Keratinocyte (primary cell): ENCODE results near the gene FCRL5. TPM values are rescaled to one million over a fixed set of nuclear protein-coding genes. Genes with fewer than 3 reads are reported as not detected.
A peak's percentile ranks its signal among the peaks of the same experiment; 100 is the strongest.

ENCODE experiments used
- DNase-seq: peaks from one replicate; pipeline ENCODE4 v3.0.0-alpha.2; 2011; ENCODE audit warnings: low read depth, missing footprints, low spot score
- FAIRE-seq: peaks from 2 replicates; lab custom pipeline; 2011; peaks lifted over from hg19 to GRCh38; lab: Jason Lieb, UNC
- H2AFZ ChIP-seq: 2 replicates; pipeline ENCODE4 v1.6.0; 2012; ENCODE audit warnings: low read length, control low read depth, inconsistent platforms; ENCODE audit not compliant: control insufficient read depth
- H3K27ac ChIP-seq: 2 replicates; pipeline ENCODE4 v1.5.1; 2011; ENCODE audit warnings: low read length; ENCODE audit not compliant: control insufficient read depth, insufficient read depth
- H3K27me3 ChIP-seq: 3 replicates; pipeline ENCODE4 v1.6.0; 2011; ENCODE audit warnings: low read length; ENCODE audit not compliant: control insufficient read depth, insufficient read depth; ENCODE audit errors: extremely low read depth
- H3K36me3 ChIP-seq, 2 experiments: 2 replicates in 1 of 2; 3 replicates in 1 of 2; pipeline ENCODE4 v1.5.1; 2011; ENCODE audit warnings: low read length in 2 of 2, mild to moderate bottlenecking in 1 of 2; ENCODE audit not compliant: control insufficient read depth in 2 of 2, insufficient read depth in 2 of 2; ENCODE audit errors: extremely low read depth in 1 of 2
- H3K4me1 ChIP-seq: 3 replicates; pipeline ENCODE4 v1.5.1; 2011; ENCODE audit warnings: low read length; ENCODE audit not compliant: control insufficient read depth, insufficient read depth; ENCODE audit errors: extremely low read depth
- H3K4me2 ChIP-seq: 3 replicates; pipeline ENCODE4 v1.6.0; 2011; ENCODE audit warnings: low read depth, low read length; ENCODE audit not compliant: control insufficient read depth, insufficient read depth; ENCODE audit errors: extremely low read depth
- H3K4me3 ChIP-seq, 3 experiments: fragments of 200-600 bp in 1 of 3; sonication (generic) in 1 of 3; 2 replicates in 2 of 3; 3 replicates in 1 of 3; pipeline ENCODE4 v1.5.1; 2011 to 2016; ENCODE audit warnings: low read length in 3 of 3, mild to moderate bottlenecking in 3 of 3, control low read depth in 2 of 3, inconsistent platforms in 1 of 3, low read depth in 1 of 3, mixed read lengths in 1 of 3, mixed run types in 1 of 3, moderate library complexity in 1 of 3; ENCODE audit not compliant: control insufficient read depth in 2 of 3, insufficient read depth in 2 of 3; ENCODE audit errors: extremely low read depth in 1 of 3
- H3K79me2 ChIP-seq: 2 replicates; pipeline ENCODE4 v1.6.0; 2012; ENCODE audit warnings: low read length; ENCODE audit not compliant: control insufficient read depth, insufficient read depth
- H3K9ac ChIP-seq: 3 replicates; pipeline ENCODE4 v1.6.0; 2011; ENCODE audit warnings: low read length; ENCODE audit not compliant: control insufficient read depth, insufficient read depth; ENCODE audit errors: extremely low read depth
- H3K9me1 ChIP-seq: 3 replicates; pipeline ENCODE4 v1.6.0; 2011; ENCODE audit warnings: low read length; ENCODE audit not compliant: control insufficient read depth, insufficient read depth; ENCODE audit errors: extremely low read depth
- H3K9me3 ChIP-seq: 2 replicates; pipeline ENCODE4 v1.5.1; 2012; ENCODE audit warnings: low read depth, low read length; ENCODE audit not compliant: control insufficient read depth
- H4K20me1 ChIP-seq: 3 replicates; pipeline ENCODE4 v1.6.0; 2011; ENCODE audit warnings: low read length; ENCODE audit not compliant: control insufficient read depth, insufficient read depth; ENCODE audit errors: extremely low read depth
- CTCF ChIP-seq, 3 experiments: IDR thresholded peaks in 1 of 3; conservative IDR thresholded peaks in 1 of 3; optimal IDR thresholded peaks in 1 of 3; 2 replicates in 2 of 3; 3 replicates in 1 of 3; pipeline versions ENCODE3 to v1.5.1; 2011; ENCODE audit warnings: low read length in 3 of 3, mild to moderate bottlenecking in 3 of 3, moderate library complexity in 2 of 3, control low read depth in 1 of 3, inconsistent platforms in 1 of 3; ENCODE audit not compliant: insufficient read depth in 2 of 3; ENCODE audit errors: extremely low read depth in 1 of 3
- EZH2 ChIP-seq: IDR thresholded peaks from one replicate; pipeline ENCODE4 v1.6.1; 2012; ENCODE audit warnings: inconsistent platforms, mild to moderate bottlenecking, low read length, moderate library complexity
- dilution Hi-C: fragments of 300-500 bp; cut with MboI; formaldehyde crosslinking; loops from one replicate; pipeline ENCODE4 v1.7.0; 2020; ENCODE audit warnings: low sequenced_read_pairs; ENCODE audit not compliant: extremely low pct_ligation_motif_present
- polyA plus RNA-seq, 5 experiments: library from polyadenylated mRNA; depleted of rRNA in 3 of 5; stranded (reverse) in 3 of 5; stranded (forward) in 1 of 5; unstranded in 1 of 5; fragments of >200 nt; gene quantifications; 1 replicate in 1 of 5; 2 replicates in 3 of 5; 3 replicates in 1 of 5; pipeline versions ENCODE4 v1.2.1 to v1.2.3, GENCODE V29; 2011 to 2012; ENCODE audit warnings: missing spikeins in 2 of 5, low read depth in 1 of 5, low replicate concordance in 1 of 5

FCRL5 gene
- polyA plus RNA-seq, 1 donor (not counting 4 experiments of a cell fraction or from before 2014, with no cell fraction given) = not detected

- H3K27me3 ChIP-seq = no peaks in the 10 kb centered on the region
- H3K4me3 ChIP-seq = no peak overlapping the region
- H3K4me2 ChIP-seq = no peak overlapping the region
- no peaks in the 10 kb centered on the region for H3K36me3 ChIP-seq
- no peak overlapping the region for H2AFZ ChIP-seq
- DNase-seq (no peak), FAIRE-seq (no peak)
- H3K9me3 ChIP-seq = no peaks in the 10 kb centered on the region
- no peak overlapping the region for H3K9ac ChIP-seq
- no peaks in the 10 kb centered on the region for H3K4me1 ChIP-seq
- H3K9me1 ChIP-seq = no peaks in the 10 kb centered on the region
- TF ChIP-seq EZH2 (no peak), CTCF (optimal IDR thresholded peaks at IDR 0.05 in 1 of 3, IDR thresholded peaks at IDR 0.05 in 1 of 3, conservative IDR thresholded peaks at IDR 0.05 in 1 of 3; ENCODE audit: extremely low read depth in 1 of 3, insufficient read depth in 2 of 3, low read length in 3 of 3) (no peak)
- dilution Hi-C loops = no loop called here
- H4K20me1 ChIP-seq = no peaks in the 10 kb centered on the region
- no peaks in the 10 kb centered on the region for H3K79me2 ChIP-seq
- no peak overlapping the region for H3K27ac ChIP-seq
Measured at GRCh38 chr1:157509546-157510232, 42.6 kb downstream of the FCRL5 start.

- no peaks in the 10 kb centered on the region for H3K27me3 ChIP-seq
- no peak overlapping the region for H3K4me3 ChIP-seq
- DNase-seq = peak; percentile 33
- no peak overlapping the region for H2AFZ ChIP-seq
- H3K4me2 ChIP-seq = no peak overlapping the region
- H3K9ac ChIP-seq = no peak overlapping the region
- no peak overlapping the region for H3K27ac ChIP-seq
- no peaks in the 10 kb centered on the region for H3K9me3 ChIP-seq
- H3K79me2 ChIP-seq = no peaks in the 10 kb centered on the region
- no peaks in the 10 kb centered on the region for H3K9me1 ChIP-seq
- no peak for FAIRE-seq
- no peaks in the 10 kb centered on the region for H3K36me3 ChIP-seq
- dilution Hi-C loops = no loop called here
- TF ChIP-seq CTCF (optimal IDR thresholded peaks at IDR 0.05 in 1 of 3, IDR thresholded peaks at IDR 0.05 in 1 of 3, conservative IDR thresholded peaks at IDR 0.05 in 1 of 3; ENCODE audit: extremely low read depth in 1 of 3, insufficient read depth in 2 of 3, low read length in 3 of 3) (peak; percentile 71 to 83 (median 81)), EZH2 (no peak)
- H4K20me1 ChIP-seq = no peaks in the 10 kb centered on the region
- H3K4me1 ChIP-seq = no peaks in the 10 kb centered on the region
Measured at GRCh38 chr1:157505481-157506272, 46.6 kb downstream of the FCRL5 start.
